GM21423 (cell line): ENCODE data around the gene TMPRSS5.
"Not testable (repeated sequence)": the region's sequence is repeated elsewhere in the genome, so short reads cannot be mapped to it uniquely, and the experiment has no call there.

Source experiments
- ATAC-seq: cut with Tn5 transposase; IDR thresholded peaks from one replicate; pipeline ENCODE4 v1.9.1; 2021; ENCODE audit warnings: mild to moderate bottlenecking, moderate library complexity; ENCODE audit not compliant: unreplicated experiment

TMPRSS5 gene

GRCh38 chr11:113705871-113706655, at the start of gene TMPRSS5:
TSS of gene TMPRSS5 (minus strand) at chr11:113706308. CDS start at chr11:113706224, 84 bp downstream.
- ATAC-seq, result no peak

GRCh38 chr11:113752932-113753331, 46.8 kb upstream of the TMPRSS5 start:
- ATAC-seq, result no peak

- no peak for ATAC-seq
These were observed 30.2 kb upstream of the TMPRSS5 start for GRCh38 chr11:113736323-113736722.

GRCh38 chr11:113732092-113732491, 26.0 kb upstream of the TMPRSS5 start:
- ATAC-seq, result no peak

- no peak for ATAC-seq
These were observed 25.0 kb upstream of the TMPRSS5 start for GRCh38 chr11:113730887-113731726.

- ATAC-seq, result no peak
These were observed 23.3 kb upstream of the TMPRSS5 start for GRCh38 chr11:113729456-113729855.

GRCh38 chr11:113728814-113729213, 22.7 kb upstream of the TMPRSS5 start:
- ATAC-seq, result no peak

GRCh38 chr11:113725913-113726312, 19.8 kb upstream of the TMPRSS5 start:
- ATAC-seq, result no peak

GRCh38 chr11:113725407-113725806, 19.3 kb upstream of the TMPRSS5 start:
- ATAC-seq, result no peak

- no peak for ATAC-seq
These were observed 18.7 kb upstream of the TMPRSS5 start for GRCh38 chr11:113724778-113725177.

- no peak for ATAC-seq
These were observed 17.7 kb upstream of the TMPRSS5 start for GRCh38 chr11:113723787-113724186.

GRCh38 chr11:113722934-113723333, 16.8 kb upstream of the TMPRSS5 start:
- ATAC-seq, result no peak

- no peak for ATAC-seq
These were observed 16.1 kb upstream of the TMPRSS5 start for GRCh38 chr11:113722221-113722620.

GRCh38 chr11:113721462-113722066, 15.5 kb upstream of the TMPRSS5 start:
- ATAC-seq, result no peak

- not testable (repeated sequence) for ATAC-seq
These were observed 14.4 kb upstream of the TMPRSS5 start for GRCh38 chr11:113720478-113720877.

GRCh38 chr11:113715882-113716625, 9.9 kb upstream of the TMPRSS5 start:
- no peak for ATAC-seq

- no peak for ATAC-seq
These were observed 9.2 kb upstream of the TMPRSS5 start for GRCh38 chr11:113715273-113715672.

GRCh38 chr11:113710989-113711388, 4.9 kb upstream of the TMPRSS5 start:
- no peak for ATAC-seq

- not testable (repeated sequence) for ATAC-seq
These were observed 2.6 kb downstream of the TMPRSS5 start for GRCh38 chr11:113703551-113703950.

GRCh38 chr11:113701491-113701890, 4.6 kb downstream of the TMPRSS5 start:
- ATAC-seq, result no peak

- ATAC-seq, result no peak
These were observed 7.6 kb downstream of the TMPRSS5 start for GRCh38 chr11:113698515-113698914.
